GM06990 (cell line): ENCODE results near the gene AGAP1.

ENCODE experiments used
- DNase-seq: peaks from one replicate; pipeline ENCODE4 v3.0.0-alpha.2; 2011; ENCODE audit not compliant: insufficient read length; ENCODE audit errors: extremely low read depth
- H3K27me3 ChIP-seq: replicated peaks from 2 replicates; pipeline ENCODE4 v1.6.0; 2011; ENCODE audit warnings: low read length; ENCODE audit not compliant: control insufficient read depth, insufficient read depth
- H3K36me3 ChIP-seq: 2 replicates; pipeline ENCODE4 v1.5.1; 2011; ENCODE audit warnings: low read length; ENCODE audit not compliant: control insufficient read depth, insufficient read depth
- H3K4me3 ChIP-seq: replicated peaks from 2 replicates; pipeline ENCODE4 v1.5.1; 2011; ENCODE audit warnings: low read depth, mild to moderate bottlenecking, control low read depth, low read length
- TF ChIP-seq, protein P1 (sequence below): IDR thresholded peaks from 2 replicates; pipeline ENCODE4 v1.5.1; 2011; ENCODE audit warnings: low read length, control low read depth, mild to moderate bottlenecking, inconsistent platforms; ENCODE audit not compliant: insufficient read depth, poor library complexity, severe bottlenecking

AGAP1 gene

DNA sequence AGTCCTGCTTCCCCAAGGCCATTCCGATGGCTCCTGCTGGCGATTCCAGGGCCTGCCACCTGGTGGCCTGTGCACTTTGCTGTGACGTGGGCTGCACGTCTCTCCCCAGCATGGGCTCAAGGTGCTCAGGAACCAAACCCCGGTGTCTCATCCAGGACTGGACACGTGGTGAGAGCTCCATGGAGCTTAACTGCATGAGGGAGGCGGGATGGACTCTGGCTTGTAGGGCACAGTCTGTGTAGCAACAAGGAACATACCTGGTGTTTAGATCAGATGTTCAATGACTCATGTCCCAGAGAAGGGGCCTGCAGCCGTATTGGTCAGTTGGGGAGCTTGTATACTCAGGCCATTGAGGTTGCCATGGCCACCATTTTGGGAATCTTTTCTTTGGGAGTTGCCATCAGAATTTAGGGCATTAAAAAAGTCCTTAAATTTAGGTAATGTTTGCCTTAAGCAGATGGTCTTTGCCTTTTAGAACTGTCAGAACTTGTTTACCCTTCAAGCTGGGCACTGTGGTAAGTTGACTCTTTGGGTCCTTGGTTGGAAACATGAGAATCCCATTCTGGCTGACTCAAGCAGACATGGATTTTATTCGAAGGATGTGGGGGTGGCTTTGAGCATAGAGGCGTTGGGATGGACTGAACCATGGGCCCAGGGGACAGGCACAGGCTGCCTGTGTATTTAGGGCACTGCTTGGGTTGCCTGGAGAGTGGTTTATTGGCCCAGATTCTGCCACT lies 21.0 kb downstream of the AGAP1 start:
- TF ChIP-seq, protein P1, sequence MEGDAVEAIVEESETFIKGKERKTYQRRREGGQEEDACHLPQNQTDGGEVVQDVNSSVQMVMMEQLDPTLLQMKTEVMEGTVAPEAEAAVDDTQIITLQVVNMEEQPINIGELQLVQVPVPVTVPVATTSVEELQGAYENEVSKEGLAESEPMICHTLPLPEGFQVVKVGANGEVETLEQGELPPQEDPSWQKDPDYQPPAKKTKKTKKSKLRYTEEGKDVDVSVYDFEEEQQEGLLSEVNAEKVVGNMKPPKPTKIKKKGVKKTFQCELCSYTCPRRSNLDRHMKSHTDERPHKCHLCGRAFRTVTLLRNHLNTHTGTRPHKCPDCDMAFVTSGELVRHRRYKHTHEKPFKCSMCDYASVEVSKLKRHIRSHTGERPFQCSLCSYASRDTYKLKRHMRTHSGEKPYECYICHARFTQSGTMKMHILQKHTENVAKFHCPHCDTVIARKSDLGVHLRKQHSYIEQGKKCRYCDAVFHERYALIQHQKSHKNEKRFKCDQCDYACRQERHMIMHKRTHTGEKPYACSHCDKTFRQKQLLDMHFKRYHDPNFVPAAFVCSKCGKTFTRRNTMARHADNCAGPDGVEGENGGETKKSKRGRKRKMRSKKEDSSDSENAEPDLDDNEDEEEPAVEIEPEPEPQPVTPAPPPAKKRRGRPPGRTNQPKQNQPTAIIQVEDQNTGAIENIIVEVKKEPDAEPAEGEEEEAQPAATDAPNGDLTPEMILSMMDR = peak; percentile 8
- no peak for DNase-seq
- Histone ChIP-seq H3K27me3 (no peaks in the 10 kb centered on the region), H3K4me3 (no peak overlapping the region), H3K36me3 (no peaks in the 10 kb centered on the region)

DNA sequence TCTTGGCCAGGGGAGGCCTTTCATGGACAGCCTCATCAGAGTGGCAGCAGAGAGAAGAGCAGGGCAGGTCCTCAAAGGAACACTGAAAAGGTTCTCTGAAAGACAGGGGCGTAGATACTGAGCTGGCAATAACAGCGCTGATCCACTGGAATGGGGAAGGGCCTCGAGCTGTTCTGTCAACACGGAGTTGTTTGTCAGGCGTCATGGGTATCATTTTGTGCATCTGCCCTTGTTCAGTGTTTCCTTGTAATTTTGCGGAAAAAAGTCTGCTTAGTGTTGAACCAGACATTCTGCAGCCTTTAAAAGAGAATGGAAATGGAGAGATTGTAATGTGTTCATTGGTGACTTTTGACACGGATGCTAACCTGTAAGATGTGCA lies 21.5 kb downstream of the AGAP1 start:
- Histone ChIP-seq H3K27me3 (no peaks in the 10 kb centered on the region), H3K36me3 (no peaks in the 10 kb centered on the region), H3K4me3 (no peak overlapping the region)
- no peak for DNase-seq
- TF ChIP-seq, protein P1 = no peak

DNA sequence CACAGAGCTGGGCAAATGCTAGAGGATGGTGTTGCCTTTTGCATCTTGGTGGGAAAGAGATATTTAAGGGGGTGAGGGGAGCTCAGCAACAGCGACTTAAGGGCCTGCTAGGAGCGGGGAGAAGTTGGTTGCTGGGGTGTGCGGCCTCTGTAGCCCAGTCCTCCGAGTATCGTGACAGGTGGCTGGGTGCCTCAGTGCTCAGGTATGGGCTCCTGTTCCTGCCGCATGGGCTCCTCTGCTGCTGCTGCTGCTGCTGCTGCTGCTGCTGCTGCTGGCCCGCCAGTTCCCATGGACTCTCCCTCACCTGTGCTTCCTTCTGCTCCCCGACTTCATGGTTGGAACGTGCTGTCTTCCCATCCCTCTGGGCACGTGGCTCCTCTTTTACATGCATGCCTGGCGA lies 22.0 kb downstream of the AGAP1 start:
- no peaks in the 10 kb centered on the region for H3K27me3 ChIP-seq
- no peak overlapping the region for H3K4me3 ChIP-seq
- TF ChIP-seq, protein P1 = no peak
- H3K36me3 ChIP-seq = no peaks in the 10 kb centered on the region
- no peak for DNase-seq

DNA sequence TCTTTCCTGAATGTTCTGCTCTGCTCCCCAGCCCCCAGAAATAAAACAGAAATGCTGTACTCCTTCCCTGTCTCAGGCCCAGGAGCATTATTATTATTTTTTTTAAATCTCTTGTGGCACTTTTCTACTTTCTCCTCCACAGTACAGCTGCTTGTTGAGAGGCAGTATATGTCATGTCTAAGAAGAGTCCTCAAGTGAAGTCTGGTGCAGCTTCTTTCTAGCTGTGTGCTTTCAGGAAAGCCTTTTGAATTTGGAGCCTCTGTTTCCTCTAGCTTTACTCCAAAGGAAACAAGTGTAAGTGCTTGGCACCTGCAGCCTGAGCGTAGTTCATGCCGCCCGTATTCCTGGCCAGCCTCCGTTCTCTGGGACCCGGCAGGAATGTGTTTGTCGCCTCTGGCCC lies 22.4 kb downstream of the AGAP1 start:
- Histone ChIP-seq H3K27me3 (no peaks in the 10 kb centered on the region), H3K36me3 (no peaks in the 10 kb centered on the region), H3K4me3 (no peak overlapping the region)
- DNase-seq = no peak
- TF ChIP-seq, protein P1 = no peak

DNA sequence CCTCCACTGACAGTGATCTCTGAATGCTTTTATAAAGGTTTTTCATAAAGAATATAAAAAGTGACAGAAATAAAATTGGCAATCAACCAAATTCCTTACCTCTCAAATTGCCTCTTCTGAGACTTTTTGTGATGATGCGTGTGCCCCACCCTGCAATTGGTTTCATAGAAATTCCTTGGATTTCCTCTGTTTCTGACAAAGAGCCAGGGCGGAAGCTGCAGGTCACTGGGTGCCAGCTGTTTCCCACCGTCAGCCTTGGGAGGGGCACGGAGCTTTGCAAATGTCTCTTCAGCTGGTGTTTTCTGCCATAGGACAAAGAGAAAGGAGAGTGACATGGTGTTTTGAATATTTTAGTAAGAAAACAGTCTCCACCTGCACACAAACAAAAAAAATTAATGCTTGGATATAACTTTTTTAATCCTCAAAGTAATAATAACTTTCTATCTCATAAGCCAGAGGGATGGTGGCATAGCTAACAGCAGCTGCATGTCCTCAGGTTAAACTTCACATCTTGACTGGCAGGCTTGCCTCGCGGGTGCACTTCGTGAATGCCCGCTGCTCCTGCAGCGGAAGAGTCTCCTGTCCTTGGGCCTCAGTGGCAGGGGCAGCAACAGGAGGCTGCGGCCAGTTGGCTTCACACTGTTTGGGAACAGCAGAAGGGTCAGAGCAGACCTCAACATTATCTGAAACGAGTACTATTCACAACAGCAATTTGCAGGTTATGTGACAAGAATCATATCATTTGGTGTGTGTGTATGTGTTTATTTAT lies 24.7 kb downstream of the AGAP1 start:
- H3K36me3 ChIP-seq = no peaks in the 10 kb centered on the region

More for the DNA sequence above, 24.7 kb downstream of the AGAP1 start:
- no peak for DNase-seq
- TF ChIP-seq, protein P1 = no peak
- Histone ChIP-seq H3K4me3 (no peak overlapping the region), H3K27me3 (no peaks in the 10 kb centered on the region)
